Stomach (tissue), 4 donors: ENCODE measurements around the gene STAT6.

Source experiments
- CTCF ChIP-seq, 7 experiments: fragments of 450-650 bp in 4 of 7; fragments of 200-600 bp in 3 of 7; sonication (generic) in 3 of 7; IDR thresholded peaks; one replicate each; pipeline ENCODE4 v1.5.1; 2016 to 2019; ENCODE audit warnings: antibody characterized with exemption in 7 of 7, control low read depth in 2 of 7, mild to moderate bottlenecking in 1 of 7
- POLR2AphosphoS5 ChIP-seq, 3 donors: sonication (generic); formaldehyde crosslinking; IDR thresholded peaks; one replicate each; pipeline ENCODE4 v1.6.1; 2016; ENCODE audit warnings: antibody characterized with exemption in 3 of 3

- TF ChIP-seq CTCF (IDR thresholded peaks at IDR 0.05) (no peak), POLR2AphosphoS5 (IDR thresholded peaks at IDR 0.05) (no peak)
Measured at GRCh38 chr12:57126061-57126460, 14.9 kb upstream of the STAT6 start.
